NT2/D1 (cell line): ENCODE data around the gene NCKIPSD.

Experiments used
- DNase-seq: peaks from one replicate; pipeline ENCODE4 v3.0.0-alpha.2; 2011; ENCODE audit warnings: low read depth, low spot score
- H3K27me3 ChIP-seq: 2 replicates; pipeline ENCODE4 v1.6.0; 2011; ENCODE audit warnings: mild to moderate bottlenecking; ENCODE audit not compliant: insufficient read length, insufficient read depth
- H3K36me3 ChIP-seq: 2 replicates; pipeline ENCODE4 v1.6.1; 2011; ENCODE audit warnings: mild to moderate bottlenecking, low read length, mixed read lengths; ENCODE audit not compliant: insufficient read depth, insufficient read length
- H3K4me1 ChIP-seq: 2 replicates; pipeline ENCODE4 v1.5.1; 2011; ENCODE audit not compliant: insufficient read depth, insufficient read length
- H3K4me3 ChIP-seq: 2 replicates; pipeline ENCODE4 v1.5.1; 2011; ENCODE audit warnings: low read depth; ENCODE audit not compliant: insufficient read length
- H3K9ac ChIP-seq: 2 replicates; pipeline ENCODE4 v1.6.0; 2011; ENCODE audit warnings: low read depth; ENCODE audit not compliant: insufficient read length
- H3K9me3 ChIP-seq: 2 replicates; pipeline ENCODE4 v1.5.1; 2011; ENCODE audit warnings: mild to moderate bottlenecking, low read length; ENCODE audit not compliant: insufficient read depth
- SUZ12 ChIP-seq: IDR thresholded peaks from 2 replicates; pipeline ENCODE4 v1.6.1; 2011; ENCODE audit not compliant: insufficient read length, insufficient read depth; ENCODE audit errors: extremely low read depth
- YY1 ChIP-seq: IDR thresholded peaks from 2 replicates; pipeline ENCODE4 v1.6.1; 2011; ENCODE audit not compliant: insufficient read length, insufficient read depth
- ZNF274 ChIP-seq: IDR thresholded peaks from 2 replicates; pipeline ENCODE4 v1.6.1; 2011; ENCODE audit warnings: mild to moderate bottlenecking, low read depth, low read length

NCKIPSD gene

GRCh38 chr3:48687220-48687678 lies 1.5 kb upstream of the NCKIPSD start:
- peaks cover 65% of the 10 kb centered on the region for H3K36me3 ChIP-seq
- no peaks in the 10 kb centered on the region for H3K9me3 ChIP-seq
- H3K27me3 ChIP-seq: no peaks in the 10 kb centered on the region
- H3K4me1 ChIP-seq: peaks cover 12% of the 10 kb centered on the region
- DNase-seq: no peak
- H3K4me3 ChIP-seq: no peak overlapping the region
- no peak for TF ChIP-seq SUZ12
- H3K9ac ChIP-seq: no peak overlapping the region

DNA sequence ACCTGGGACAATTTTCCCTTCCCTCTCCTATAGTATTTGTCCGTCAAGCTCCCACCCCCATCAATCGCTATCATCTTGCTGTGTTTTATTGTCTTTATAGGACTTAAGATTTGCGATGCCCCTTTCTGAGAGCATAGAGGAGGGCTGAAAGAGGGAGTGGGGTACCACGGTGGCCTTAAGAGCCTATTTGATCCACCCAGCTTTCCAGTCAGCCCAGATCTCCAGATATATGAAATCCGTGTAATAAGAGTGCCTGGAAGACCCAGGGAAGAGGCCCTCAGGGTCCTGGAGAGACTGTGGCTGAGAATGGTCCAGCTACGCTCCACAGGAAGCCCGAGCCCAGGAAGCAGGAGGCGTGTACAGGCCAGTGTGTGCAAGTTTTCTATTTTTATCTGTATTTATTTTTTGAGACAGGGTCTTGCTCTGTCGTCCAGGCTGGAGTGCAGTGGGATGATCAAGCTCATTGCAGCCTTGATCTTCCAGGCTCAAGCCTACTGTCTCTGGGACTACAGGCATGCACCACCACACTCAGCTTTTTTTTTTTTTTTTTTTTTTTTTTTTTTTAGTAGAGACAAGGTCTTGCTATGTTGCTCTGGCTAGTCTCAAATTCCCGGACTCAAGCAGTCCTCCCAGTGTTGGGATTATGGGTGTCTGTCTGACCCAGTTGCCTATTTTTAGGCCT lies 964 bp upstream of the NCKIPSD start:
- no peak for DNase-seq
- H3K4me3 ChIP-seq: no peak overlapping the region
- no peaks in the 10 kb centered on the region for H3K27me3 ChIP-seq
- H3K4me1 ChIP-seq: peaks cover 12% of the 10 kb centered on the region
- no peaks in the 10 kb centered on the region for H3K9me3 ChIP-seq
- H3K9ac ChIP-seq: no peak overlapping the region
- peaks cover 65% of the 10 kb centered on the region for H3K36me3 ChIP-seq
- TF ChIP-seq SUZ12: no peak
- TF ChIP-seq ZNF274: no peak

- Histone ChIP-seq H3K36me3 (peaks cover 65% of the 10 kb centered on the region), H3K27me3 (no peaks in the 10 kb centered on the region), H3K9ac (peak overlapping the region; percentile 97), H3K4me1 (peaks cover 18% of the 10 kb centered on the region), H3K4me3 (peak overlapping the region; percentile 96), H3K9me3 (no peaks in the 10 kb centered on the region)
- DNase-seq: no peak
- TF ChIP-seq ZNF274: no peak
- TF ChIP-seq YY1: no peak
- TF ChIP-seq SUZ12: no peak
Measured at GRCh38 chr3:48685293-48685602, 467 bp downstream of the NCKIPSD start.

DNA sequence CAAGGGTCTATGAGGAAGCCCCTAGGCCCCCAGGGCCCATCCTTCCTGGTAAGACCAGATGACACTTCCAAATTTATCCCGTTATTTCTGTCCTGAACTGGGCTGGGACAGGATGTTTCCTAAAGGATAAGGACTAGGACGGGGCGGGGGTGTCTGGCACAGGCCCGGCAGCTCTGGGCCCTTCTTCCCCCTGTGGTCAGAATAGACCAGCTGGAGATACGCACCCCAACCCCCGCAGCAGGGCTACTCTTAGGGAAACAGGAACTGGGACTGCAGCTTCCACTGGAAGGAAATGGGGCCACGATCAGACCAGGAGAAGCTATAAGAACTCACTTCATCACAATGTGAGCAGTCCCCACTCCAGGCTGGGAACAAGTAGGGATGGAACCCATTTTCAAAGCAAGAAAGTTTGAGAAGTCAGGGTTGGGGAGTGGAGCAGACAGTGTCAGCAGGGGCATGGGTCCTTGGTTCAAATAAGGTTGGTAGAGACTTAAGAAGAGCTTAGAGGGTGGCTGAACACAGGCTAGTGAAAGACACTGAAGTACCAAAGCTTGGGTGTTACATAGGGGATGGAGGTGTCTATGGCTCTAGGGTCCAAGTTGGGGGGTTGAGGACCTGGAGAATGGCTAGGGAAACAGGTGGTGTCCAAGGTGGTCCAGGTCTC lies 1.1 kb downstream of the NCKIPSD start:
- DNase-seq: no peak
- no peaks in the 10 kb centered on the region for H3K27me3 ChIP-seq
- H3K9ac ChIP-seq: peak overlapping the region; percentile 97
- no peaks in the 10 kb centered on the region for H3K9me3 ChIP-seq
- H3K4me3 ChIP-seq: peak overlapping the region; percentile 96
- peaks cover 65% of the 10 kb centered on the region for H3K36me3 ChIP-seq
- peaks cover 19% of the 10 kb centered on the region for H3K4me1 ChIP-seq
- TF ChIP-seq SUZ12 (no peak), ZNF274 (no peak), YY1 (no peak)

DNA sequence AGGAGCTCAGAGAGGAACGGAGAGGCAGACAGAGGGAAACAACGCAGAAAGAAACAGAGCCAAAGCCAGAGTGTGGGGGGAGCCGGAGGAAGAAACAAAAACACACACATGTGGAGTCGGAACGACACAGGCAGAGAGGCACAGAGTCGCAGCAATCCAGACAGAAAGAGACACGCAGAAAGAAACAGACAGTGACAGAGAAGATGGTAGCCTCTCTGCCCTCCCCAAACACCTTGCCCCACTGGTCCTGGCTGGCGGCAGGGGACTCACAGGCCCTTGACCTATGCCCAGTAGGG lies 1.7 kb downstream of the NCKIPSD start:
- Histone ChIP-seq H3K36me3 (peaks cover 65% of the 10 kb centered on the region), H3K9ac (peak overlapping the region; percentile 97), H3K4me1 (peaks cover 22% of the 10 kb centered on the region), H3K4me3 (peak overlapping the region; percentile 10), H3K27me3 (no peaks in the 10 kb centered on the region), H3K9me3 (no peaks in the 10 kb centered on the region)
- TF ChIP-seq SUZ12 (no peak), YY1 (no peak), ZNF274 (no peak)
- no peak for DNase-seq

- Histone ChIP-seq H3K27me3 (no peaks in the 10 kb centered on the region), H3K9me3 (no peaks in the 10 kb centered on the region), H3K4me1 (peaks cover 22% of the 10 kb centered on the region), H3K36me3 (peaks cover 65% of the 10 kb centered on the region), H3K9ac (no peak overlapping the region), H3K4me3 (no peak overlapping the region)
- DNase-seq: no peak
- no peak for TF ChIP-seq ZNF274
- no peak for TF ChIP-seq YY1
- no peak for TF ChIP-seq SUZ12
Measured at GRCh38 chr3:48682786-48683185, 2.9 kb downstream of the NCKIPSD start.

GRCh38 chr3:48681974-48682610 lies 3.6 kb downstream of the NCKIPSD start:
- H3K36me3 ChIP-seq: peaks cover 64% of the 10 kb centered on the region
- no peak for TF ChIP-seq YY1
- TF ChIP-seq SUZ12: no peak
- TF ChIP-seq ZNF274: no peak
- no peak overlapping the region for H3K9ac ChIP-seq
- no peak overlapping the region for H3K4me3 ChIP-seq
- H3K9me3 ChIP-seq: no peaks in the 10 kb centered on the region
- DNase-seq: no peak
- no peaks in the 10 kb centered on the region for H3K27me3 ChIP-seq
- H3K4me1 ChIP-seq: peaks cover 22% of the 10 kb centered on the region
